H1 (cell line): Measurements from ENCODE around the gene MSH5. TPM values are rescaled to one million over a fixed set of nuclear protein-coding genes. Genes with fewer than 3 reads are reported as not detected.

Source experiments
- CTCF ChIA-PET: fragments of 300-600 bp; sonication (Branson Sonifier 250); formaldehyde crosslinking; loops from one replicate; lab custom pipeline; 2021; ENCODE audit not compliant: partially characterized antibody; lab: Charles Lee
- POLR2A ChIA-PET: fragments of 300-600 bp; sonication (Branson Sonifier 250); formaldehyde crosslinking; loops from one replicate; lab custom pipeline; 2021; ENCODE audit warnings: inconsistent platforms; ENCODE audit not compliant: partially characterized antibody; lab: Charles Lee
- DNase-seq, 2 experiments: peaks; one replicate each; pipeline versions ENCODE4 v3.0.0 to v3.0.0-alpha.2; 2010 to 2022; ENCODE audit warnings: low spot score in 2 of 2, low read depth in 1 of 2, mixed read lengths in 1 of 2
- FAIRE-seq: peaks from 2 replicates; lab custom pipeline; 2011; peaks lifted over from hg19 to GRCh38; lab: Jason Lieb, UNC
- H2AFZ ChIP-seq: 2 replicates; pipeline ENCODE4 v1.8.1; 2012; ENCODE audit warnings: low read length, inconsistent platforms
- H2AK5ac ChIP-seq: 2 replicates; pipeline ENCODE4 v1.6.1; 2013; ENCODE audit warnings: low read depth, low read length
- H2BK120ac ChIP-seq: replicated peaks from 2 replicates; pipeline ENCODE3; 2013; ENCODE audit warnings: low read depth, low read length, inconsistent platforms
- H2BK12ac ChIP-seq: 2 replicates; pipeline ENCODE4 v1.6.1; 2013; ENCODE audit warnings: low read depth, low read length
- H2BK15ac ChIP-seq: 2 replicates; pipeline ENCODE4 v1.6.1; 2013; ENCODE audit warnings: low read length
- H2BK20ac ChIP-seq: 2 replicates; pipeline ENCODE4 v1.6.1; 2013; ENCODE audit warnings: low read length
- H2BK5ac ChIP-seq: 2 replicates; pipeline ENCODE4 v1.6.1; 2013; ENCODE audit warnings: low read depth, low read length
- H3K14ac ChIP-seq: 2 replicates; pipeline ENCODE4 v1.6.1; 2013; ENCODE audit warnings: inconsistent platforms; ENCODE audit not compliant: insufficient read length
- H3K18ac ChIP-seq: 2 replicates; pipeline ENCODE4 v1.6.1; 2013; ENCODE audit warnings: low read length; ENCODE audit errors: extremely low read depth
- H3K23ac ChIP-seq: 2 replicates; pipeline ENCODE4 v1.6.1; 2013; ENCODE audit warnings: inconsistent platforms; ENCODE audit not compliant: insufficient read length
- H3K23me2 ChIP-seq: 2 replicates; pipeline ENCODE4 v1.6.1; 2013; ENCODE audit warnings: low read depth, low read length
- H3K27ac ChIP-seq: 2 replicates; pipeline ENCODE4 v1.6.1; 2011; ENCODE audit warnings: low read depth, low read length, inconsistent platforms
- H3K27me3 ChIP-seq, 4 experiments: replicated peaks in 1 of 4; 1 replicate in 1 of 4; 2 replicates in 3 of 4; pipeline versions ENCODE4 v1.6.1 to v1.8.1; 2011 to 2013; ENCODE audit warnings: low read length in 3 of 4, mild to moderate bottlenecking in 3 of 4, inconsistent platforms in 2 of 4, mixed read lengths in 2 of 4, moderate library complexity in 1 of 4; ENCODE audit not compliant: control insufficient read depth in 3 of 4, insufficient read depth in 3 of 4; ENCODE audit errors: extremely low read depth in 1 of 4
- H3K36me3 ChIP-seq, 4 experiments: 2 replicates each; pipeline versions ENCODE4 v1.6.1 to v1.8.1; 2011 to 2013; ENCODE audit warnings: mild to moderate bottlenecking in 4 of 4, low read length in 3 of 4, moderate library complexity in 2 of 4, control low read depth in 1 of 4, inconsistent platforms in 1 of 4; ENCODE audit not compliant: insufficient read depth in 4 of 4, control insufficient read depth in 2 of 4
- H3K4ac ChIP-seq: replicated peaks from 2 replicates; pipeline ENCODE3; 2013; ENCODE audit warnings: low read length, low read depth, mixed read lengths, inconsistent platforms; ENCODE audit not compliant: insufficient read length
- H3K4me1 ChIP-seq, 4 experiments: replicated peaks in 1 of 4; 1 replicate in 1 of 4; 2 replicates in 3 of 4; pipeline versions ENCODE4 v1.6.1 to v1.8.1; 2011 to 2013; ENCODE audit warnings: low read length in 3 of 4, inconsistent platforms in 2 of 4, mixed read lengths in 1 of 4; ENCODE audit not compliant: insufficient read depth in 4 of 4, control insufficient read depth in 3 of 4
- H3K4me2 ChIP-seq, 2 experiments: 2 replicates each; pipeline versions ENCODE4 v1.6.1 to v1.8.1; 2011 to 2013; ENCODE audit warnings: low read depth in 2 of 2, low read length in 2 of 2, control low read depth in 1 of 2, inconsistent platforms in 1 of 2, mild to moderate bottlenecking in 1 of 2; ENCODE audit not compliant: insufficient read depth in 1 of 2
- H3K4me3 ChIP-seq, 4 experiments: fragments of 200-600, 300-600 bp in 1 of 4; sonication (generic), shearing (Covaris generic), sonication (Bioruptor Twin) in 1 of 4; 2 replicates each; pipeline versions ENCODE4 v1.5.1 to v1.8.1; 2011 to 2016; ENCODE audit warnings: low read length in 4 of 4, low read depth in 3 of 4, control low read depth in 2 of 4, inconsistent platforms in 2 of 4, mild to moderate bottlenecking in 2 of 4, mixed read lengths in 1 of 4, moderate library complexity in 1 of 4; ENCODE audit not compliant: insufficient read depth in 2 of 4; ENCODE audit errors: extremely low read depth in 1 of 4
- H3K56ac ChIP-seq: replicated peaks from 2 replicates; pipeline ENCODE3; 2013; ENCODE audit warnings: low read depth, mild to moderate bottlenecking, mixed read lengths, low read length, inconsistent platforms; ENCODE audit not compliant: insufficient read length
- H3K79me1 ChIP-seq: 2 replicates; pipeline ENCODE4 v1.6.1; 2013; ENCODE audit warnings: low read depth, low read length, control low read depth
- H3K79me2 ChIP-seq, 2 experiments: 2 replicates each; pipeline versions ENCODE4 v1.6.1 to v1.8.1; 2012 to 2013; ENCODE audit warnings: low read length in 2 of 2, mild to moderate bottlenecking in 2 of 2, inconsistent platforms in 1 of 2; ENCODE audit not compliant: insufficient read depth in 2 of 2, control insufficient read depth in 1 of 2
- H3K9ac ChIP-seq, 4 experiments: replicated peaks in 1 of 4; 1 replicate in 1 of 4; 2 replicates in 3 of 4; pipeline versions ENCODE4 v1.6.1 to v1.8.1; 2011 to 2013; ENCODE audit warnings: low read depth in 3 of 4, low read length in 3 of 4, control low read depth in 2 of 4, mild to moderate bottlenecking in 2 of 4, moderate library complexity in 2 of 4, inconsistent platforms in 1 of 4; ENCODE audit errors: extremely low read depth in 1 of 4
- H3K9me3 ChIP-seq, 2 experiments: 2 replicates each; pipeline versions ENCODE4 v1.6.1 to v1.8.1; 2012 to 2013; ENCODE audit warnings: mild to moderate bottlenecking in 2 of 2, moderate library complexity in 2 of 2, control low read depth in 1 of 2, inconsistent platforms in 1 of 2, low read depth in 1 of 2, low read length in 1 of 2, mixed read lengths in 1 of 2; ENCODE audit not compliant: insufficient read depth in 2 of 2
- H4K20me1 ChIP-seq, 2 experiments: replicated peaks in 1 of 2; 2 replicates each; pipeline versions ENCODE3 to v1.8.1; 2011 to 2013; ENCODE audit warnings: inconsistent platforms in 2 of 2, low read length in 2 of 2, mild to moderate bottlenecking in 1 of 2; ENCODE audit not compliant: insufficient read depth in 2 of 2, control insufficient read depth in 1 of 2
- H4K5ac ChIP-seq: 2 replicates; pipeline ENCODE4 v1.6.1; 2013; ENCODE audit warnings: low read length, low read depth, mixed read lengths, inconsistent platforms; ENCODE audit not compliant: insufficient read length
- H4K8ac ChIP-seq: 2 replicates; pipeline ENCODE4 v1.8.0; 2013; ENCODE audit warnings: mild to moderate bottlenecking, moderate library complexity, low read length, inconsistent platforms; ENCODE audit not compliant: insufficient read depth; ENCODE audit errors: extremely low read depth
- H4K91ac ChIP-seq: replicated peaks from 2 replicates; pipeline ENCODE3; 2013; ENCODE audit warnings: low read length, mixed read lengths, inconsistent platforms; ENCODE audit not compliant: insufficient read length
- ASH2L ChIP-seq: fragments of 200-600, 300-600 bp; sonication (generic); IDR thresholded peaks from one replicate; pipeline ENCODE4 v1.7.1; 2017; ENCODE audit warnings: low read length
- CHD2 ChIP-seq: IDR thresholded peaks from 2 replicates; pipeline ENCODE4 v1.6.1; 2012; ENCODE audit warnings: low read length, improper control_type of control experiment
- EGR1 ChIP-seq: IDR thresholded peaks from 2 replicates; pipeline ENCODE4 v1.6.1; 2011; ENCODE audit warnings: low read depth, low read length, borderline replicate concordance
- EZH2 ChIP-seq: fragments of 200-600 bp; sonication (generic); IDR thresholded peaks from 2 replicates; pipeline ENCODE4 v1.7.1; 2012; ENCODE audit warnings: low read depth, mild to moderate bottlenecking, moderate library complexity, low read length, inconsistent platforms; ENCODE audit not compliant: severe bottlenecking
- KDM5A ChIP-seq: fragments of 200-600 bp; IDR thresholded peaks from 2 replicates; pipeline ENCODE4 v1.7.1; 2012; ENCODE audit warnings: mild to moderate bottlenecking, low read length, inconsistent platforms, mixed read lengths
- TCF12 ChIP-seq: IDR thresholded peaks from 2 replicates; pipeline ENCODE4 v1.6.1; 2011; ENCODE audit warnings: low read depth, mild to moderate bottlenecking, low read length
- TEAD4 ChIP-seq: IDR thresholded peaks from 2 replicates; pipeline ENCODE4 v1.6.1; 2012; ENCODE audit warnings: low read depth, low read length, inconsistent platforms, mixed read lengths
- ZNF274 ChIP-seq: IDR thresholded peaks from 2 replicates; pipeline ENCODE4 v1.7.0; 2012; ENCODE audit warnings: low read length, borderline replicate concordance; ENCODE audit errors: extremely low read depth
- WGBS, 2 experiments: shearing (Covaris generic) in 1 of 2; methylation state at CpG; one replicate each; pipeline versions ENCODE4 v1.1.6 to v1.1.7; 2013 to 2015; ENCODE audit warnings: low lambda C conversion rate in 2 of 2, mixed read lengths in 2 of 2, inconsistent platforms in 1 of 2, low coverage in 1 of 2, missing lambda C conversion rate in 1 of 2; ENCODE audit not compliant: insufficient replicate concordance in 2 of 2, insufficient coverage in 1 of 2, insufficient read length in 1 of 2; ENCODE audit errors: extremely low coverage in 1 of 2, missing lambda C conversion rate in 1 of 2; 5-methylcytosine and 5-hydroxymethylcytosine counted together
- polyA plus RNA-seq, 7 experiments: library from polyadenylated mRNA; depleted of rRNA in 3 of 7; stranded (reverse) in 5 of 7; unstranded in 2 of 7; fragments of >200 nt in 5 of 7; fragments of 200-250 nt in 2 of 7; gene quantifications; 1 replicate in 5 of 7; 2 replicates in 1 of 7; 4 replicates in 1 of 7; pipeline versions ENCODE4 v1.2.1 to v1.2.3, GENCODE V29; 2011 to 2013; ENCODE audit warnings: missing spikeins in 2 of 7, mixed read lengths in 2 of 7
- total RNA-seq: library from RNA; stranded (reverse); fragmentation: NEBNext Ultra II Directional; extraction: Animal tissue kit (Norgen Biotek cat#: 25700); gene quantifications from 2 replicates; pipeline ENCODE4 v1.2.1, GENCODE V29; 2021
- TF ChIP-seq, protein P1 (sequence below), 3 experiments: IDR thresholded peaks; 1 replicate in 2 of 3; 2 replicates in 1 of 3; pipeline versions ENCODE4 v1.5.1 to v1.6.1; 2011; ENCODE audit warnings: low read length in 3 of 3, mild to moderate bottlenecking in 3 of 3, inconsistent platforms in 2 of 3, low read depth in 1 of 3, moderate library complexity in 1 of 3; ENCODE audit not compliant: insufficient read depth in 1 of 3; ENCODE audit errors: control extremely low read depth in 1 of 3
- TF ChIP-seq, protein P2 (sequence below): IDR thresholded peaks from 2 replicates; pipeline ENCODE4 v1.6.1; 2011; ENCODE audit warnings: low read depth, mild to moderate bottlenecking, low read length; ENCODE audit not compliant: insufficient read depth

MSH5 gene
- total and polyA plus RNA-seq, 2 of the 8 experiments (the other 6 are each of a cell fraction or from before 2014, with no cell fraction given): 25.3 to 26.5 TPM

DNA sequence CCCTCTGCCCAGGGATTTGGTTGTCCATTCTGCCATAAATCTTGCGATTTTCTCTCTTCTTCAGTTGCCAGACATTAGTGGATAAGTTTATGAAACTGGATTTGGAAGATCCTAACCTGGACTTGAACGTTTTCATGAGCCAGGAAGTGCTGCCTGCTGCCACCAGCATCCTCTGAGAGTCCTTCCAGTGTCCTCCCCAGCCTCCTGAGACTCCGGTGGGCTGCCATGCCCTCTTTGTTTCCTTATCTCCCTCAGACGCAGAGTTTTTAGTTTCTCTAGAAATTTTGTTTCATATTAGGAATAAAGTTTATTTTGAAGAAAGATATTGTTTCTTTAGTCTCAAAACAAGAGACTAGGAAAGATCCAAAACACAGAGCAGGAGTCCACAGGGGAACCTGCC is 22.6 kb downstream of the MSH5 start, which contains the start of gene SAPCD1:
SAPCD1 (plus strand) TSS at position 301 of the 400 bp plus-strand sequence. CDS start 399 bp downstream, outside the sequence.
- no peak within 1 kb of the TSS for H3K23ac ChIP-seq
- H3K14ac ChIP-seq: no peak within 1 kb of the TSS
- H3K27ac ChIP-seq: 0 out of 2 replicates have a peak within 1 kb of the TSS, but pooled peaks have one; percentile 32
- 0 out of 2 replicates have a peak within 1 kb of the TSS, but pooled peaks have one; percentile 12 for H2BK15ac ChIP-seq
- peaks cover 0 to 16% (median 1%) of the 10 kb centered on the region in 4 experiments; a peak in 3 of 8 replicates for H3K36me3 ChIP-seq
- no peak within 1 kb of the TSS for H3K18ac ChIP-seq
- no peak within 1 kb of the TSS; a peak in 1 of 7 replicates for H3K9ac ChIP-seq
- no peak within 1 kb of the TSS for H4K5ac ChIP-seq
- H2AFZ ChIP-seq: no peak within 1 kb of the TSS
- ChIA-PET POLR2A (interaction anchor here (0.6 to 6.3 kb wide), 6 partner anchors 9 to 59 kb away, joined by 3 to 38 read pairs (median 7); partner anchors contain the start of genes ABHD16A, CLIC1 and MSH5), CTCF (interaction anchor here (1.3 to 1.6 kb wide), 4 partner anchors 11 to 29 kb away, joined by 3 to 4 read pairs (median 3); no protein-coding TSS in a partner anchor)
- FAIRE-seq: no peak
- no peaks in the 10 kb centered on the region for H3K27me3 ChIP-seq
- peak within 1 kb of the TSS; percentile 20; the same call in 1 of the 2 replicates for H2BK5ac ChIP-seq
- WGBS, 2 experiments: 86% methylated on average over 4 of the region's 4 CpGs; no CpG with 5 or more reads in 1 of the 2 experiments
- H2BK12ac ChIP-seq: no peak within 1 kb of the TSS
- H3K4me1 ChIP-seq: peaks cover 0 to 9% (median under 1%) of the 10 kb centered on the region in 4 experiments; a peak in 4 of 7 replicates
- no peak within 1 kb of the TSS for H3K56ac ChIP-seq
- H4K91ac ChIP-seq: peak within 1 kb of the TSS; percentile 31
- H3K79me1 ChIP-seq: no peaks in the 10 kb centered on the region
- no peaks in the 10 kb centered on the region for H4K20me1 ChIP-seq
- H3K23me2 ChIP-seq: peaks cover 3% of the 10 kb centered on the region; the same call in 1 of the 2 replicates
- DNase-seq: no peak
- H3K79me2 ChIP-seq: no peaks in the 10 kb centered on the region
- no peak within 1 kb of the TSS for H2BK120ac ChIP-seq
- H3K4me2 ChIP-seq: peak within 1 kb of the TSS in 1 of 2 experiments; percentile 6; a peak in 1 of 4 replicates
- H4K8ac ChIP-seq: no peak within 1 kb of the TSS; the same call in 1 of the 2 replicates
- no peak within 1 kb of the TSS for H3K4ac ChIP-seq
- no peak within 1 kb of the TSS for H3K4me3 ChIP-seq
- no peak within 1 kb of the TSS for H2AK5ac ChIP-seq
- H2BK20ac ChIP-seq: no peak within 1 kb of the TSS
- H3K9me3 ChIP-seq: no peaks in the 10 kb centered on the region
- TF ChIP-seq TEAD4: no peak
- TF ChIP-seq TCF12: no peak
- TF ChIP-seq EGR1: no peak
- TF ChIP-seq KDM5A: no peak
- no peak for TF ChIP-seq ASH2L
- TF ChIP-seq, protein P1, sequence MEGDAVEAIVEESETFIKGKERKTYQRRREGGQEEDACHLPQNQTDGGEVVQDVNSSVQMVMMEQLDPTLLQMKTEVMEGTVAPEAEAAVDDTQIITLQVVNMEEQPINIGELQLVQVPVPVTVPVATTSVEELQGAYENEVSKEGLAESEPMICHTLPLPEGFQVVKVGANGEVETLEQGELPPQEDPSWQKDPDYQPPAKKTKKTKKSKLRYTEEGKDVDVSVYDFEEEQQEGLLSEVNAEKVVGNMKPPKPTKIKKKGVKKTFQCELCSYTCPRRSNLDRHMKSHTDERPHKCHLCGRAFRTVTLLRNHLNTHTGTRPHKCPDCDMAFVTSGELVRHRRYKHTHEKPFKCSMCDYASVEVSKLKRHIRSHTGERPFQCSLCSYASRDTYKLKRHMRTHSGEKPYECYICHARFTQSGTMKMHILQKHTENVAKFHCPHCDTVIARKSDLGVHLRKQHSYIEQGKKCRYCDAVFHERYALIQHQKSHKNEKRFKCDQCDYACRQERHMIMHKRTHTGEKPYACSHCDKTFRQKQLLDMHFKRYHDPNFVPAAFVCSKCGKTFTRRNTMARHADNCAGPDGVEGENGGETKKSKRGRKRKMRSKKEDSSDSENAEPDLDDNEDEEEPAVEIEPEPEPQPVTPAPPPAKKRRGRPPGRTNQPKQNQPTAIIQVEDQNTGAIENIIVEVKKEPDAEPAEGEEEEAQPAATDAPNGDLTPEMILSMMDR (IDR thresholded peaks at IDR 0.05; ENCODE audit: control extremely low read depth in 1 of 3, insufficient read depth in 1 of 3, low read depth in 1 of 3, low read length in 3 of 3): no peak
- no peak for TF ChIP-seq EZH2
- TF ChIP-seq ZNF274: no peak
- TF ChIP-seq, protein P2, sequence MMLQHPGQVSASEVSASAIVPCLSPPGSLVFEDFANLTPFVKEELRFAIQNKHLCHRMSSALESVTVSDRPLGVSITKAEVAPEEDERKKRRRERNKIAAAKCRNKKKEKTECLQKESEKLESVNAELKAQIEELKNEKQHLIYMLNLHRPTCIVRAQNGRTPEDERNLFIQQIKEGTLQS: no peak
- no peak for TF ChIP-seq CHD2
